KOPT-K1 (cell line): ENCODE data around the gene PLPPR1.
"Not testable (repeated sequence)": the region's sequence is repeated elsewhere in the genome, so short reads cannot be mapped to it uniquely, and the experiment has no call there.

Experiments used
- H3K27ac ChIP-seq: fragments of 200-600 bp; sonication (generic); 2 replicates; pipeline ENCODE4 v1.5.1; 2016; ENCODE audit warnings: antibody characterized with exemption, mild to moderate bottlenecking, low read depth, low read length; ENCODE audit not compliant: poor library complexity, severe bottlenecking
- H3K36me3 ChIP-seq: fragments of 200-600 bp; sonication (generic); 2 replicates; pipeline ENCODE4 v1.5.1; 2017; ENCODE audit warnings: antibody characterized with exemption, mild to moderate bottlenecking, low read length, moderate library complexity; ENCODE audit not compliant: insufficient read depth
- H3K9me3 ChIP-seq: fragments of 200-600 bp; sonication (generic); 2 replicates; pipeline ENCODE4 v1.5.1; 2017; ENCODE audit warnings: antibody characterized with exemption, low read length, mild to moderate bottlenecking; ENCODE audit not compliant: insufficient read depth, poor library complexity, severe bottlenecking

PLPPR1 gene

GRCh38 chr9:101246691-101247090, 218.2 kb downstream of the PLPPR1 start:
- Histone ChIP-seq H3K27ac (no peak overlapping the region), H3K36me3 (no peaks in the 10 kb centered on the region), H3K9me3 (no peaks in the 10 kb centered on the region)

DNA sequence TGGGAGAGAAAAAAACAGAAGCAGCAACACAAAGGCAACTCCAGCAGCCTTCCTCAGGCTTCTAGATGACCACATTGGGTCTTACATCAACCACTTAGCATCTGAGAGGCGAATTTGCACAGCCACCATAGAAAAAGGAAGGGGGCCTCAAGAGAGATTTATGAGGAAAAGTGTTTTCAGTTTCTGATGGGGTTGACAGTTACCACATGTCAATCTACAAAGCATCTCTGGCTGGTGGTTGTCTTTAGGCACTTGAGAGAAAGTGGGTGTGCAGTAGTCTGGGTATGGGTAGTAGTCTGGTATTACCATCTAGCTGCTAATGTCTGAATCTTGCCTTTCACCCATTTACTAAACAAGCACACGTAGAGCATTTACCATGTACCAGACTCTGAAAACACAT, 218.8 kb downstream of the PLPPR1 start:
- H3K9me3 ChIP-seq = no peaks in the 10 kb centered on the region

GRCh38 chr9:101254733-101255433, 226.4 kb downstream of the PLPPR1 start:
- no peaks in the 10 kb centered on the region for H3K9me3 ChIP-seq
- H3K36me3 ChIP-seq = no peaks in the 10 kb centered on the region
- H3K27ac ChIP-seq = no peak overlapping the region

More for the DNA sequence above, 218.8 kb downstream of the PLPPR1 start:
- Histone ChIP-seq H3K27ac (no peak overlapping the region), H3K36me3 (no peaks in the 10 kb centered on the region)

- H3K9me3 ChIP-seq = no peaks in the 10 kb centered on the region
- H3K27ac ChIP-seq = no peak overlapping the region
- H3K36me3 ChIP-seq = no peaks in the 10 kb centered on the region
These were observed 236.2 kb downstream of the PLPPR1 start for GRCh38 chr9:101264727-101265126.

- H3K27ac ChIP-seq = no peak overlapping the region
These were observed 236.7 kb downstream of the PLPPR1 start for GRCh38 chr9:101265261-101265660.

GRCh38 chr9:101268426-101268825, 239.9 kb downstream of the PLPPR1 start:
- Histone ChIP-seq H3K36me3 (no peaks in the 10 kb centered on the region), H3K27ac (no peak overlapping the region)

More at GRCh38 chr9:101265261-101265660, 236.7 kb downstream of the PLPPR1 start:
- Histone ChIP-seq H3K9me3 (no peaks in the 10 kb centered on the region), H3K36me3 (no peaks in the 10 kb centered on the region)

DNA sequence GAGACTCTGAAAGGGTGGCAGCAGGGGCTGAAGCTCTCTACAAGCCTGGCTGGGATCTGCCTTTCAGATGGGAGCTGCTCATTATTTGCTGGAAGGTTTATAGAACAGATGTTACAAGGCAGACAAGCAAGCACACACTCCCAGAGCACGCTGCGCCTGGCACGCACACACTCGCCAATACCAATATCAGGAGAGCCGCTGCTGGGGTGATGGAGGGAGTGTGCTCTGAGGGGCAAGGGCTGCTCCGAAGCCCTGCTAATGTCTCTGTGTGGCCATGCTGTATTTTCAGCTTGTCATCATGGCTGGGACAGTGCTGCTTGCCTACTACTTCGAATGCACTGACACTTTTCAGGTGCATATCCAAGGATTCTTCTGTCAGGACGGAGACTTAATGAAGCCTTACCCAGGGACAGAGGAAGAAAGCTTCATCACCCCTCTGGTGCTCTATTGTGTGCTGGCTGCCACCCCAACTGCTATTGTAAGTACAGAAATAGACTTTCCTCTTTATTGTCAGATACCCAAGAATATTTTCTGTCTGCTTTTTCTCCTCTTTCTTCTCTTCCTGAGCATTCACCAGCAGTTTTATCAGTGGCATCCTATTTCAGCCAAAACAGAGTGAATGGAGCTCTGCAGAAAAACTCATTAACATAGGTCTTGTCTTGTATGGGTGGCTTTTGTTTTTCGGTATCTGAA, 241.2 kb downstream of the PLPPR1 start:
- Histone ChIP-seq H3K36me3 (no peaks in the 10 kb centered on the region), H3K27ac (no peak overlapping the region), H3K9me3 (no peaks in the 10 kb centered on the region)

More at GRCh38 chr9:101268426-101268825, 239.9 kb downstream of the PLPPR1 start:
- no peaks in the 10 kb centered on the region for H3K9me3 ChIP-seq

DNA sequence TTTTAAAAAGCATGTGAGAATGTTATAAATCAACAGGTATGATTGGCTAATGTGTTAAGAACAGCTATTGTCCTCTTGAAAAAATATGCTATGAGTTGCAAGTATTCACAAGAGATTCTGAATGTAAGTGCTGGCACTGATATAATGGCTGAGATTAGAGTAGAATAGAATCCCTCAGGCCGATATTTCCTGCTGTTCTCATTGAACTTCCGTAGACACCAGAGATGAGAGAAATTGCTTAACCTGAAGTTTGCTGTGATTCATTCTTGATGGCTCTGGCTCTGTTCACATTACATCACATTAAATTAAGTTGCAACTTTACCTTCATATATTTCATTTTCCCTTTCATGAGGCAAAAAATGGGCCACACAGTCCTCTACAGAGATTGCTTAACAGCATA, 241.8 kb downstream of the PLPPR1 start:
- Histone ChIP-seq H3K27ac (no peak overlapping the region), H3K9me3 (no peaks in the 10 kb centered on the region), H3K36me3 (no peaks in the 10 kb centered on the region)

DNA sequence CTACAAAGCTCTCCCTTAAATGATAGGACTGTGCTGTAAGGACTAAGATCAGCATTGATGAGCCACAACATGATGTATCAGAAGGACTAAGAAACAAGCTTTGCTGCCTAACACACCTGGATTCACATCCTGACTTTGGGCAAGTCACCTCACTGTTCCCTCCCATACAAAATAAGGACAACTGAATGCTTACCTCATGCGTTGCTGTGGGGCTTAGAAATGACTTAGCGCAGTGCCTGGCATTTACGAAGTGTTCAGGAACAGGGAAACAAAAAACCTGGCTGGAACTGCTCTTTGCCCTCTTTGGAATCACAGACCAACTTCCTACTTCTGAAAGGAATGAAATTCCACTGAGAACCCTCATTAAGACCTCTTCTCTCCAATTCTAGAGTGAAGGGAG, 242.6 kb downstream of the PLPPR1 start:
- H3K36me3 ChIP-seq = no peaks in the 10 kb centered on the region
- no peak overlapping the region for H3K27ac ChIP-seq
- H3K9me3 ChIP-seq = no peaks in the 10 kb centered on the region

DNA sequence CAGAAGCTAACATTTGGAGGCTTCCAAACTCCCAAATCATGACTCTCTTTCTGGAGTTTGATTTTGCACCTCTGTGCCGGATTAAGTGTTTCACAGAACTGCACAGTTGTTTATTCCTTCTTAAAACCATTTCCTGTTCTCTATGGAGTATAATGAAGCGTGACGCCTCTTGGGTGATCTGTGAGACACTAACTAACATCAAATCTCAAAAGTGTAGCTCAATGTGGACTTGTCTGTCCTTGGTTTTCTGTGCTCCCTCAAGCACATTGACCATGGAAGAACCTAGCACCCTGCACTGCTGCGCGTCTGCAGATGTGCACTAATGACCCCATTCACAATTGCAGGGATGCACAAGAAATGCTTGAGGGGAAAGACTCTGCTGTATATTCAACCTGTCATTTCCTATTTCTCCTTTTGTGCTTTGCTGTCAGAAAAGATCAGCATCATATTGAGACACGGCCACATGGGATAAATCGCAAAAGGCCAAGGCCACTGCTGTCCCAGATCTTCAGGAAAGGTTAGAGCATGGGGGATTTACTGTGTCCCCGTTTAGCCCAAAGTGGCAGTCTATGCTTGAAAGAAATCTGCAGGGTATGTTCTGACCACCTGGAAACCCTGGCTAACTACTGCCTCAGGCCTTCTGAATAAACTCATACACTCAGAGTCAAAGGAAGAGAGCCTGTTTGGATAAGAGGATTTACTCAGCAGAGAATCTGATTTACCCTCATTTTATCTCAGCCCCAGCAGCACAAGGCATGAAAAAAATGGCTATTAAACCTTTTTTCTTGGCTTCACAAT, 246.6 kb downstream of the PLPPR1 start:
- Histone ChIP-seq H3K9me3 (no peaks in the 10 kb centered on the region), H3K36me3 (no peaks in the 10 kb centered on the region), H3K27ac (no peak overlapping the region)

DNA sequence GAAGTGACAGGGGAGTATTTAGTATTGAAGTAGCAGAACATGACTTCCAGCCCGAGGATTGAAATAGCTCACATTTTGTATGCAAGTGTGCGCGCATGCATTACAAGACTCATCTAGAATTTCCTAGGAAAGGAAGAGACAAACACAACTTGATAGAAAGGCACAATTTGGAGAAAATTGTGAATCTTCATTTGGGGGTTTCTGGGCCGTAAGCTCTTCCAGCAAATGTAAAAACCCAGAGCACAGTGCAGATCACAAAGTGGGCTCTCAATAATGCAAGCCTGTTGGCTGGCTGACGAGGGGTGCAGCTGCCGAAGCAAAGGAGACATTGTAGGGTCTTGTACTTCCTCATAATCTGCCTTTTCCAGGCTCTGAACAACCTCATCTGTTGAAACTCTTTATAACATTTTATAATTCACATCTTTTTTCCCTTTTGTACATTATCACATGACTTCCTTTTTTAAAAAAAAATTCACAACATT, 247.3 kb downstream of the PLPPR1 start:
- Histone ChIP-seq H3K27ac (no peak overlapping the region), H3K36me3 (no peaks in the 10 kb centered on the region), H3K9me3 (no peaks in the 10 kb centered on the region)

GRCh38 chr9:101291043-101291442, 262.5 kb downstream of the PLPPR1 start:
- H3K9me3 ChIP-seq, H3K27ac ChIP-seq, H3K36me3 ChIP-seq: not testable (repeated sequence)

DNA sequence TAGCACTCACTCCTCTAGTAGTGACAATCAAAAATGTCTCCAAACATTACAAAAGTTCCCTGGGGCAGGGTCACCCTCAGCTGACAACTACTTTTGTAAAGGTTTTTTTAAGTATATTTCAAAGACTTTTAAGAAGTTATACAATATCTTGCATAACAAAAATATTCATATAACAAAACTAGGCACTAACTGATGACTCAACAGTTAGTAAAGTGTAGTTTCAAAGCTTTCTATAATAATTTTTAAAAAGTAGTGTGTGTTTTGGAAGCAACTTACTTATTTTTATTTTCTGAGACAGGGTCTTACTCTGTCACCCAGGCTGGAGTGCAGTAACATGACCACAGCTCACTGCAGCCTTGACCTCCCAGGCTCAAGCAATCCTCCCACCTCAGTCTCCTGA, 271.4 kb downstream of the PLPPR1 start:
- Histone ChIP-seq H3K27ac (no peak overlapping the region), H3K9me3 (no peaks in the 10 kb centered on the region), H3K36me3 (no peaks in the 10 kb centered on the region)

- Histone ChIP-seq H3K27ac (no peak overlapping the region), H3K36me3 (no peaks in the 10 kb centered on the region), H3K9me3 (no peaks in the 10 kb centered on the region)
These were observed 278.5 kb downstream of the PLPPR1 start for GRCh38 chr9:101307051-101307450.

DNA sequence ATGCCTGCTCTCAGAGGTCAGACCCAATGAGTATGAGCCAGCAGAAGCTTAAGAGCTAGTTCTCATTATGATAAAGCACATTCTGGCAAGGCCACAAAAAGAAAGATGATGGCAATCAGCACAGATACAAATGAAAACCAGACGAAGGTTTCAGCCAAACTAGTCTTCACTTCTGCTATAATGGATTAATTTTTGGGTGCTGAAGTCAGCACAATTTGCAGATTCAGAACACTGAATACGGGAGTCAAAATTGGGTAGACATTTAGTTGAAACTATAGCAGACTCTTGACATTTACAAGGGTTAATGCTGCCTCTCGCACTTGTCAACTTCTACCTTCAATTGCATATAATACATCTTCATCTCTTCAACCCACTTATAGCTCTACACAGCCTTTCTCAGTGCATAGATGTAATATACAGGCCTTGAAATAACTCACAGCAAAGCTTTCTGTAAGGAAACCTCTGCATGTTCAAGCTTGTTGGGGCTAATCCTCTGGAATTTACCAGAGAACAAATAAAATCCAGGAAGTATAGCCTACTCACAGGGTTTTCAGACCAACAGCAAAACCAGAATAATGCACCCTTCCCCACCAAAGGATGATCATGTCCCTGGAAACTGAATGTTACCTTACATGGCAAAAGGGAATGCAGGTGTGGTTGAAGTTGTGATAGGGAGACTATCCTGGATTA, 279.1 kb downstream of the PLPPR1 start:
- Histone ChIP-seq H3K9me3 (no peaks in the 10 kb centered on the region), H3K27ac (no peak overlapping the region), H3K36me3 (no peaks in the 10 kb centered on the region)
